Endothelial cell of umbilical vein (primary cell): Measurements from ENCODE around the gene CDK9. TPM values are rescaled to one million over a fixed set of nuclear protein-coding genes. Genes with fewer than 3 reads are reported as not detected.
A peak's percentile ranks its signal among the peaks of the same experiment; 100 is the strongest.

Source experiments
- BruUV-seq: library from RNA; stranded (reverse); fragments of 400-500 nt; replicated peaks from 2 replicates; lab custom pipeline; 2021; lab: Mats Ljungman, UMichigan
- CTCF ChIA-PET: fragments of 300-600, 350-600 bp; sonication (Branson Sonifier 250); formaldehyde crosslinking; loops from one replicate; lab custom pipeline; 2021; ENCODE audit warnings: antibody characterized with exemption, inconsistent platforms; lab: Charles Lee
- POLR2A ChIA-PET: fragments of 300-600, 350-600 bp; sonication (Branson Sonifier 250); formaldehyde crosslinking; loops from one replicate; lab custom pipeline; 2021; ENCODE audit warnings: antibody characterized with exemption, inconsistent platforms; lab: Charles Lee
- DNase-seq: peaks from one replicate; pipeline ENCODE4 v3.0.0-alpha.2; 2011; ENCODE audit warnings: low read depth, low spot score
- FAIRE-seq: peaks from 2 replicates; lab custom pipeline; 2011; peaks lifted over from hg19 to GRCh38; lab: Jason Lieb, UNC
- H2AFZ ChIP-seq: 2 replicates; pipeline ENCODE4 v1.6.0; 2012; ENCODE audit warnings: low read depth, low read length, control low read depth, inconsistent platforms
- H3K27ac ChIP-seq: 2 replicates; pipeline ENCODE4 v1.5.1; 2011; ENCODE audit warnings: low read depth, mild to moderate bottlenecking, control low read depth, low read length, moderate library complexity; ENCODE audit not compliant: insufficient read depth
- H3K27me3 ChIP-seq, 2 experiments: 2 replicates each; pipeline versions ENCODE4 v1.6.0 to v1.6.1; 2011; ENCODE audit warnings: low read length in 2 of 2, mixed read lengths in 1 of 2; ENCODE audit not compliant: control insufficient read depth in 2 of 2, insufficient read depth in 2 of 2
- H3K36me3 ChIP-seq, 2 experiments: 2 replicates in 1 of 2; 3 replicates in 1 of 2; pipeline ENCODE4 v1.5.1; 2011; ENCODE audit warnings: low read length in 2 of 2, mild to moderate bottlenecking in 1 of 2, moderate library complexity in 1 of 2; ENCODE audit not compliant: control insufficient read depth in 2 of 2, insufficient read depth in 2 of 2; ENCODE audit errors: extremely low read depth in 1 of 2
- H3K4me1 ChIP-seq: 3 replicates; pipeline ENCODE4 v1.5.1; 2011; ENCODE audit warnings: mild to moderate bottlenecking, low read length; ENCODE audit not compliant: control insufficient read depth, insufficient read depth; ENCODE audit errors: extremely low read depth
- H3K4me2 ChIP-seq: 2 replicates; pipeline ENCODE4 v1.6.1; 2011; ENCODE audit warnings: low read length, control low read depth, mixed read lengths; ENCODE audit not compliant: insufficient read depth
- H3K4me3 ChIP-seq, 3 experiments: fragments of 200-600 bp in 1 of 3; sonication (generic), shearing (Covaris generic) in 1 of 3; replicated peaks in 1 of 3; 2 replicates each; pipeline ENCODE4 v1.5.1; 2011 to 2016; ENCODE audit warnings: control low read depth in 3 of 3, low read length in 3 of 3, mild to moderate bottlenecking in 2 of 3, inconsistent platforms in 1 of 3, low read depth in 1 of 3, moderate library complexity in 1 of 3; ENCODE audit not compliant: insufficient read depth in 1 of 3
- H3K79me2 ChIP-seq: 2 replicates; pipeline ENCODE4 v1.6.0; 2012; ENCODE audit warnings: low read length, inconsistent platforms; ENCODE audit not compliant: control insufficient read depth, insufficient read depth
- H3K9ac ChIP-seq: replicated peaks from 2 replicates; pipeline ENCODE3; 2011; ENCODE audit warnings: low read length, control low read depth; ENCODE audit not compliant: insufficient read depth; ENCODE audit errors: extremely low read depth
- H3K9me1 ChIP-seq: replicated peaks from 3 replicates; pipeline ENCODE4 v1.6.0; 2011; ENCODE audit warnings: mild to moderate bottlenecking, low read length; ENCODE audit not compliant: control insufficient read depth, insufficient read depth; ENCODE audit errors: extremely low read depth
- H3K9me3 ChIP-seq: replicated peaks from 2 replicates; pipeline ENCODE4 v1.5.1; 2012; ENCODE audit warnings: low read length, inconsistent platforms; ENCODE audit not compliant: control insufficient read depth, insufficient read depth
- H4K20me1 ChIP-seq: replicated peaks from 2 replicates; pipeline ENCODE3; 2011; ENCODE audit warnings: mild to moderate bottlenecking, low read length; ENCODE audit not compliant: control insufficient read depth, insufficient read depth; ENCODE audit errors: extremely low read depth
- CTCF ChIP-seq, 2 donors: IDR thresholded peaks; 1 replicate in 1 of 2; 2 replicates in 1 of 2; pipeline ENCODE4 v1.5.1; 2011; ENCODE audit warnings: low read length in 2 of 2, mild to moderate bottlenecking in 2 of 2, moderate library complexity in 2 of 2, control low read depth in 1 of 2, inconsistent platforms in 1 of 2, low read depth in 1 of 2; ENCODE audit not compliant: insufficient read depth in 1 of 2; ENCODE audit errors: extremely low read depth in 1 of 2
- EZH2 ChIP-seq: IDR thresholded peaks from 2 replicates; pipeline ENCODE4 v1.6.1; 2012; ENCODE audit warnings: borderline replicate concordance, low read depth, mild to moderate bottlenecking, moderate library complexity, low read length, inconsistent platforms; ENCODE audit not compliant: severe bottlenecking
- FOS ChIP-seq: IDR thresholded peaks from 2 replicates; pipeline ENCODE4 v1.6.1; 2011; ENCODE audit warnings: mild to moderate bottlenecking, low read length, moderate library complexity, borderline replicate concordance; ENCODE audit not compliant: insufficient read depth
- GATA2 ChIP-seq: IDR thresholded peaks from 2 replicates; pipeline ENCODE4 v1.7.0; 2011; ENCODE audit warnings: low read depth, mild to moderate bottlenecking, moderate library complexity, mixed read lengths, low read length; ENCODE audit not compliant: insufficient read length, insufficient read depth
- MYC ChIP-seq: IDR thresholded peaks from one replicate; pipeline ENCODE4 v1.6.1; 2011; ENCODE audit warnings: mild to moderate bottlenecking, low read depth, low read length
- POLR2A ChIP-seq: IDR thresholded peaks from 2 replicates; pipeline ENCODE4 v1.6.1; 2012; ENCODE audit warnings: low read depth, mild to moderate bottlenecking, control low read depth, low read length
- dilution Hi-C: fragments of 300-500 bp; cut with MboI; formaldehyde crosslinking; loops from one replicate; pipeline ENCODE4 v1.15.0; 2019; ENCODE audit warnings: low sequenced_read_pairs; ENCODE audit not compliant: extremely low pct_ligation_motif_present
- intact Hi-C: fragments of 100-400 bp; cut with micrococcal nuclease; formaldehyde crosslinking; loops from one replicate; pipeline ENCODE4 v1.10.0; 2022
- polyA plus RNA-seq, 4 experiments: library from polyadenylated mRNA; depleted of rRNA in 3 of 4; stranded (reverse) in 3 of 4; unstranded in 1 of 4; fragments of >200 nt; gene quantifications; 2 replicates each; pipeline versions ENCODE4 v1.2.1 to v1.2.3, GENCODE V29; 2011 to 2012; ENCODE audit warnings: missing spikeins in 1 of 4
- total RNA-seq: library from RNA; stranded (reverse); gene quantifications from 2 replicates; pipeline ENCODE4 v1.2.3, GENCODE V29; 2021

The CDK9 gene
- total and polyA plus RNA-seq, 2 donors (not counting 3 experiments of a cell fraction or from before 2014, with no cell fraction given) = 92.2 to 124 TPM

- Histone ChIP-seq H4K20me1 (no peaks in the 10 kb centered on the region), H3K9me1 (no peaks in the 10 kb centered on the region), H3K27ac (peak overlapping the region; percentile 96), H2AFZ (no peak overlapping the region), H3K4me2 (peak overlapping the region; percentile 76), H3K4me3 (peak overlapping the region; percentile 35 to 79 (median 75)), H3K36me3 (peaks cover 9 to 10% of the 10 kb centered on the region in 2 experiments), H3K27me3 (no peaks in the 10 kb centered on the region), H3K79me2 (peaks cover 48% of the 10 kb centered on the region), H3K9ac (peak overlapping the region; percentile 92), H3K4me1 (peaks cover 44% of the 10 kb centered on the region), H3K9me3 (no peaks in the 10 kb centered on the region)
- FAIRE-seq (no peak), DNase-seq (peak; percentile 47)
- peak; percentile 39 for TF ChIP-seq POLR2A
- no peak for TF ChIP-seq MYC
- no peak for TF ChIP-seq FOS
- TF ChIP-seq GATA2 = no peak
- TF ChIP-seq EZH2 = no peak
- TF ChIP-seq CTCF (IDR thresholded peaks at IDR 0.05; ENCODE audit: extremely low read depth in 1 of 2, insufficient read depth in 1 of 2, low read depth in 1 of 2, low read length in 2 of 2) = no peak
- CTCF ChIA-PET = interaction anchor here (1.0 to 11.3 kb wide), 11 partner anchors 8 to 151 kb away, joined by 3 to 167 read pairs (median 6); partner anchors contain the start of genes CDK9, SH2D3C and TOR2A
- POLR2A ChIA-PET = interaction anchor here (0.8 to 2.8 kb wide), 10 partner anchors 9 to 47 kb away, joined by 3 to 24 read pairs (median 5); partner anchors contain the start of gene CDK9
- intact Hi-C loops (loop anchor here (1.0 to 2.0 kb wide), 5 partner anchors 8 to 68 kb away; partner anchors contain the start of gene FPGS), dilution Hi-C loops (no loop called here)
- BruUV-seq = TSS peak; percentile 90
Observed at GRCh38 chr9:127770583-127770904, 15.3 kb upstream of the CDK9 start.
